WTC11 (cell line): ENCODE data around the gene DHRS9. TPM values are rescaled to one million over a fixed set of nuclear protein-coding genes. Genes with fewer than 3 reads are reported as not detected.

ENCODE experiments used
- ATAC-seq: fragments of 200-7000 bp; cut with Tn5 transposase; 2 replicates; pipeline ENCODE4 v1.10.0; 2021; ENCODE audit warnings: mild to moderate bottlenecking, moderate library complexity
- CTCF ChIA-PET: fragments of 300-600 bp; sonication (Branson Sonifier 250); formaldehyde crosslinking; loops from one replicate; lab custom pipeline; 2021; ENCODE audit warnings: antibody characterized with exemption; lab: Charles Lee
- POLR2A ChIA-PET: fragments of 350-600 bp; sonication (Branson Sonifier 250); formaldehyde crosslinking; loops from one replicate; lab custom pipeline; 2021; ENCODE audit warnings: antibody characterized with exemption; lab: Charles Lee
- DNase-seq: peaks from one replicate; pipeline ENCODE4 v3.0.0; 2021; ENCODE audit warnings: low spot score
- H3K27ac Mint-ChIP-seq: 2 replicates; pipeline ENCODE4 v1.8.0; 2021; ENCODE audit warnings: mixed read lengths
- H3K27me3 Mint-ChIP-seq: 2 replicates; pipeline ENCODE4 v1.8.0; 2021; ENCODE audit warnings: low read depth, mild to moderate bottlenecking, moderate library complexity, mixed read lengths
- H3K36me3 Mint-ChIP-seq: 2 replicates; pipeline ENCODE4 v1.8.0; 2021; ENCODE audit warnings: mixed read lengths
- H3K4me1 Mint-ChIP-seq: 2 replicates; pipeline ENCODE4 v1.8.0; 2022; ENCODE audit warnings: mixed read lengths
- H3K4me3 Mint-ChIP-seq: 2 replicates; pipeline ENCODE4 v1.8.0; 2021; ENCODE audit warnings: mild to moderate bottlenecking, moderate library complexity, mixed read lengths
- H3K9me3 Mint-ChIP-seq: 2 replicates; pipeline ENCODE4 v1.8.0; 2021; ENCODE audit warnings: mixed read lengths
- FOXJ3 ChIP-seq: sonication (generic); formaldehyde crosslinking; IDR thresholded peaks from 2 replicates; pipeline ENCODE4 v1.9.0; 2021; ENCODE audit warnings: missing genetic modification reagents, mild to moderate bottlenecking, borderline replicate concordance
- NFE2L1 ChIP-seq: sonication (generic); formaldehyde crosslinking; IDR thresholded peaks from 2 replicates; pipeline ENCODE4 v1.8.1; 2023; ENCODE audit warnings: missing genetic modification reagents
- NR3C1 ChIP-seq: sonication (generic); formaldehyde crosslinking; conservative IDR thresholded peaks from 2 replicates; pipeline ENCODE4 v1.8.1; 2023; ENCODE audit warnings: low read depth, mild to moderate bottlenecking, missing genetic modification reagents
- PRRX2 ChIP-seq: fragments of 250-450 bp; sonication (Bioruptor Pico); IDR thresholded peaks from 2 replicates; pipeline ENCODE4 v1.8.0; 2021; ENCODE audit warnings: mild to moderate bottlenecking
- TCF7 ChIP-seq: sonication (generic); formaldehyde crosslinking; IDR thresholded peaks from 2 replicates; pipeline ENCODE4 v1.8.0; 2022; ENCODE audit warnings: mild to moderate bottlenecking, low read depth, missing genetic modification reagents, moderate library complexity
- TEAD4 ChIP-seq: sonication (generic); formaldehyde crosslinking; IDR thresholded peaks from 2 replicates; pipeline ENCODE4 v1.8.0; 2022; ENCODE audit warnings: mild to moderate bottlenecking, missing genetic modification reagents
- total RNA-seq: library from RNA; stranded (reverse); gene quantifications from 3 replicates; pipeline ENCODE4 v1.2.3, GENCODE V29; 2021
- TF ChIP-seq, protein P1 (sequence below): fragments of 250-450 bp; sonication (Bioruptor Pico); IDR thresholded peaks from 2 replicates; pipeline ENCODE4 v1.8.0; 2021; ENCODE audit warnings: mild to moderate bottlenecking
- TF ChIP-seq, protein P2 (sequence below): sonication (generic); formaldehyde crosslinking; IDR thresholded peaks from 2 replicates; pipeline ENCODE4 v1.8.0; 2022; ENCODE audit warnings: mild to moderate bottlenecking, missing genetic modification reagents
- TF ChIP-seq, protein P3 (sequence below): fragments of 250-450 bp; sonication (Bioruptor Pico); conservative IDR thresholded peaks from 2 replicates; pipeline ENCODE4 v1.9.0; 2021; ENCODE audit warnings: mild to moderate bottlenecking
- TF ChIP-seq, protein P4 (sequence below): fragments of 250-450 bp; sonication (Bioruptor Pico); IDR thresholded peaks from 2 replicates; pipeline ENCODE4 v1.9.0; 2021; ENCODE audit warnings: mild to moderate bottlenecking
- TF ChIP-seq, protein P5 (sequence below): fragments of 250-450 bp; sonication (Bioruptor Pico); IDR thresholded peaks from 2 replicates; pipeline ENCODE4 v1.9.0; 2021; ENCODE audit warnings: moderate library complexity, mild to moderate bottlenecking, inconsistent platforms, borderline replicate concordance
- TF ChIP-seq, protein P6 (sequence below): sonication (generic); formaldehyde crosslinking; IDR thresholded peaks from 2 replicates; pipeline ENCODE4 v1.8.1; 2023; ENCODE audit warnings: mild to moderate bottlenecking, missing genetic modification reagents
- TF ChIP-seq, protein P7 (sequence below): fragments of 250-450 bp; sonication (Bioruptor Pico); IDR thresholded peaks from 2 replicates; pipeline ENCODE4 v1.9.0; 2021; ENCODE audit warnings: mild to moderate bottlenecking
- TF ChIP-seq, protein P8 (sequence below): sonication (generic); formaldehyde crosslinking; IDR thresholded peaks from 2 replicates; pipeline ENCODE4 v1.8.1; 2022; ENCODE audit warnings: low read depth, missing genetic modification reagents, borderline replicate concordance
- TF ChIP-seq, protein P9 (sequence below): sonication (generic); formaldehyde crosslinking; IDR thresholded peaks from 2 replicates; pipeline ENCODE4 v1.8.0; 2022; ENCODE audit warnings: missing genetic modification reagents

The DHRS9 gene
- total RNA-seq, 1 experiment from 2014 or later: not detected

DNA sequence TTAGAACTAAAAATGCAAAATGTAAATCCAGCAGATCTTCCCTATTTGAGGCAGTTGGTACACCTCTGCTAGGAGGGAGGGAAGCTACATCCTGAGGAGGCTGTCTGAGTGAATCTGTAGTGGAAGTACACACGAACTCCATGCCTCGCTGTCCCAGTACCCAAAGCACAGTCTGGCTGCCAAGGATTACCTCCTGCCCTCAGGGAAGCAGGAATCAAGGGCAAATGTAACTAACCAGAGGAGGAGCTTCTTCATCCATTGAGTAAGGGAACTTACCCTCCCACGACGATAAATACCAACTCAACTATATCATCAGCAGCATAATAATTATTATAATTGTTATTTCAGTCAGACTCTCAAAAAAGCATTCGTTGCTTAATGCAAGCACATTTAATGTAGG is 2.1 kb downstream of the DHRS9 start (continued):
- no peak for TF ChIP-seq NFE2L1 (CRISPR knock-in tag)
- TF ChIP-seq FOXJ3 (CRISPR knock-in tag): no peak
- TF ChIP-seq, protein P1, sequence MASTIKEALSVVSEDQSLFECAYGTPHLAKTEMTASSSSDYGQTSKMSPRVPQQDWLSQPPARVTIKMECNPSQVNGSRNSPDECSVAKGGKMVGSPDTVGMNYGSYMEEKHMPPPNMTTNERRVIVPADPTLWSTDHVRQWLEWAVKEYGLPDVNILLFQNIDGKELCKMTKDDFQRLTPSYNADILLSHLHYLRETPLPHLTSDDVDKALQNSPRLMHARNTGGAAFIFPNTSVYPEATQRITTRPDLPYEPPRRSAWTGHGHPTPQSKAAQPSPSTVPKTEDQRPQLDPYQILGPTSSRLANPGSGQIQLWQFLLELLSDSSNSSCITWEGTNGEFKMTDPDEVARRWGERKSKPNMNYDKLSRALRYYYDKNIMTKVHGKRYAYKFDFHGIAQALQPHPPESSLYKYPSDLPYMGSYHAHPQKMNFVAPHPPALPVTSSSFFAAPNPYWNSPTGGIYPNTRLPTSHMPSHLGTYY (CRISPR knock-in tag): no peak
- TF ChIP-seq, protein P2, sequence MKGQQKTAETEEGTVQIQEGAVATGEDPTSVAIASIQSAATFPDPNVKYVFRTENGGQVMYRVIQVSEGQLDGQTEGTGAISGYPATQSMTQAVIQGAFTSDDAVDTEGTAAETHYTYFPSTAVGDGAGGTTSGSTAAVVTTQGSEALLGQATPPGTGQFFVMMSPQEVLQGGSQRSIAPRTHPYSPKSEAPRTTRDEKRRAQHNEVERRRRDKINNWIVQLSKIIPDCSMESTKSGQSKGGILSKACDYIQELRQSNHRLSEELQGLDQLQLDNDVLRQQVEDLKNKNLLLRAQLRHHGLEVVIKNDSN (CRISPR knock-in tag): no peak
- TF ChIP-seq TEAD4: no peak

DNA sequence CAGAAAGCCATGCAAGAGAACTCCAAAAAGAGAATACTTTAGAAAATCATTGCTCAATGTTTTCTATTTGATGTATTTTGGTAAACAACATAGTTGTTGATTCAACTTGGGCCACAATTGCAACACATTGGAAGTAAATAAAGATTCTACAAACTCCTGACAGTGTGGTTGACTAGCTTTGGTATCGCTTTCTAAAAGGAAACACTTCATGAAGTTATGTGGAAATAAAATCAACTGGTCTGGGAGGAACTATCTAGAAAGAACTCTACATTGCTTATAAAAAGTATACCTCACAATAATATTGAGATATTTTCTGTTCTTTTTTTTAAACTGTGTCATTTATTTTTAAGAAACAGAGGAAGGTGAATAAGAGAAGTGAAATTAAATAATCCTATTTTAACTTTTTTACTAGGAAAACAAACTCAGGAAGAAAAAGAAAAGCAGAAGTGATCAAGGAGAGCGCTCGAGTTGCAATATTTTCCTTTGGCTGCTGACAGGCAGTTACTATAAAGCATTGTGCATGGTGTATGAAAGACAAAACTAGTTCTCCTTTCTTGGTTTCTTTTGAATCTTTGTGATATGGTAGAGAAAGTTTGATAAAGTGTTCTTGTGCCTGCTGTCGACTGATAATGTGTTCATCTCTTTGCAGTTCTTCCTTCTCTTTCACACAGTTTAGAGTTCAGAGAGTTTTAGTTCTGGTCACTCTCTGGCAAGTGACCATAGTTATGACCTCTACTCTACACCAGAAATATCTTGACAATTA is 3.0 kb downstream of the DHRS9 start:
- ChIA-PET POLR2A (no interaction called here), CTCF (no interaction called here)
- H3K36me3 Mint-ChIP-seq: no peaks in the 10 kb centered on the region
- ATAC-seq (no peak), DNase-seq (no peak)
- no peaks in the 10 kb centered on the region for H3K4me1 Mint-ChIP-seq
- H3K27me3 Mint-ChIP-seq: no peaks in the 10 kb centered on the region; the same call in 1 of the 2 replicates
- H3K9me3 Mint-ChIP-seq: no peaks in the 10 kb centered on the region
- no peak overlapping the region for H3K4me3 Mint-ChIP-seq
- no peak overlapping the region for H3K27ac Mint-ChIP-seq
- no peak for TF ChIP-seq PRRX2 (CRISPR knock-in tag)
- TF ChIP-seq, protein P3, sequence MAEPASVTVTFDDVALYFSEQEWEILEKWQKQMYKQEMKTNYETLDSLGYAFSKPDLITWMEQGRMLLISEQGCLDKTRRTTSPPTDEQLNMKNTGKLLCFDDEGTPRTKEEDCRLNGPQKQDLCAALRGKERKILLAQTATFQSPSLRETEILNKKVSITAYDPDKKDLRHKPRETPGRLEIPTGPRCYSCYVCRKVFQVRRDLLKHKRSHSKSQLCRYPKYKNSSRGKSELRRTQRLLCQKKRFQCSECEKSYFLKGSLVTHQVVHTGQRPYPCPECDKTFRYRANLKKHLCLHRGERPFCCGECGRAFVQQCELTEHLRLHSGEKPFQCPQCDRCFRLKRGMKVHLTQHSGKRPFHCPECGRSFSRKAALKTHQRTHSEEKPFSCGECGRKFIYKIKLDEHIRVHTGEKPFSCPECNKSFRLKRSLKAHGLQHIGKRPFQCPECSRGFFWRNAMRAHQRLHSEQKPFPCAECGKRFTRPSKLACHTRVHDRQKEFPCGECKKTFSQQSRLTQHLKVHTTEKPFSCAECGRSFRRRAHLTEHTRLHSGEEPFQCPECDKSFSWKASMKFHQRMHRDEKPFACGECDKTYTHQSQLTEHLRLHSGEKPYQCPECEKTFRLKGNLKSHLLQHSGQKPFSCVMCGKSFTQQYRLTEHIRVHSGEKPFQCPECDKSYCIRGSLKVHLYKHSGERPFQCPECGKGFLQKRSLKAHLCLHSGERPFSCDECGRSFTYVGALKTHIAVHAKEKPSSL (CRISPR knock-in tag): no peak
- no peak for TF ChIP-seq NR3C1 (CRISPR knock-in tag)

DNA sequence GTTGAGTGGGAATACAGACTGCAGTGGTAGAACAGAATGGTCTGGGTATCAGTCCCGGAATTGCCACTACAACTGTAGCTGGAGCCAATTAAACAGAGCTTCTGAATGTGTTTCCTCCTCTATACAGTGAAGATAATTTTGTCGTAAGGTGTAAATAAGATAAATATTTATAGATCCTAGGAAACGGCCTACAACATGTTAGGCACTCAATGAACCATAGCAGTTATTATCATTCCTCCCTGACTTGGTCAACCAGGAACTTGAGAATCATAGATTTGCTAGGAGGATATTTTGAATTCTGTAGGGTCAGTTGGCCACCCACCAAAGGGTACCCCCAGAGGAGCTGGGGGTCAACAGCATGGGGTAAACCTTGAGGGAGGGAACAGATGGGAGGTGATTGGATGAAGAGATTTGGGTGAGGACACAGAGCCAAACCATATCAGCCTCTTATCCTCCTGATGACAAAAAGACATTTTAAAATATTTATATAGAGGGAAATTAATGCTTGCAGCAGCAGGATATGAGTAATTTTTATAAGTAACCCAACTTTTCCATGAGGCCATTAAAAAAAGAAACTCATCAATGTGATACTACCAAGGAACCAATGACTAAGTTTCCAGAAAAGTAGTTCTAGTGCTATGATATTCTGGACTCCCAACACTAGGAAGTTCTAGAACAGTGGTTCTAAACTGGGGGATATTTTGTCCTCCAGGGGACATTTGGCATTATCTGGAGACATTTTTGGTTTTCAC is 4.0 kb downstream of the DHRS9 start:
- Mint-ChIP-seq H3K27me3 (no peaks in the 10 kb centered on the region; the same call in 1 of the 2 replicates), H3K27ac (no peak overlapping the region), H3K4me1 (no peaks in the 10 kb centered on the region), H3K36me3 (no peaks in the 10 kb centered on the region), H3K4me3 (no peak overlapping the region), H3K9me3 (no peaks in the 10 kb centered on the region)
- CTCF ChIA-PET: no interaction called here
- POLR2A ChIA-PET: no interaction called here
- ATAC-seq: no peak
- no peak for DNase-seq
- TF ChIP-seq, protein P4, sequence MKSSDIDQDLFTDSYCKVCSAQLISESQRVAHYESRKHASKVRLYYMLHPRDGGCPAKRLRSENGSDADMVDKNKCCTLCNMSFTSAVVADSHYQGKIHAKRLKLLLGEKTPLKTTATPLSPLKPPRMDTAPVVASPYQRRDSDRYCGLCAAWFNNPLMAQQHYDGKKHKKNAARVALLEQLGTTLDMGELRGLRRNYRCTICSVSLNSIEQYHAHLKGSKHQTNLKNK: no peak
- TF ChIP-seq, protein P5, sequence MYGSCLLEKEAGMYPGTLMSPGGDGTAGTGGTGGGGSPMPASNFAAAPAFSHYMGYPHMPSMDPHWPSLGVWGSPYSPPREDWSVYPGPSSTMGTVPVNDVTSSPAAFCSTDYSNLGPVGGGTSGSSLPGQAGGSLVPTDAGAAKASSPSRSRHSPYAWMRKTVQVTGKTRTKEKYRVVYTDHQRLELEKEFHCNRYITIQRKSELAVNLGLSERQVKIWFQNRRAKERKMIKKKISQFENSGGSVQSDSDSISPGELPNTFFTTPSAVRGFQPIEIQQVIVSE: no peak
- TF ChIP-seq, protein P6, sequence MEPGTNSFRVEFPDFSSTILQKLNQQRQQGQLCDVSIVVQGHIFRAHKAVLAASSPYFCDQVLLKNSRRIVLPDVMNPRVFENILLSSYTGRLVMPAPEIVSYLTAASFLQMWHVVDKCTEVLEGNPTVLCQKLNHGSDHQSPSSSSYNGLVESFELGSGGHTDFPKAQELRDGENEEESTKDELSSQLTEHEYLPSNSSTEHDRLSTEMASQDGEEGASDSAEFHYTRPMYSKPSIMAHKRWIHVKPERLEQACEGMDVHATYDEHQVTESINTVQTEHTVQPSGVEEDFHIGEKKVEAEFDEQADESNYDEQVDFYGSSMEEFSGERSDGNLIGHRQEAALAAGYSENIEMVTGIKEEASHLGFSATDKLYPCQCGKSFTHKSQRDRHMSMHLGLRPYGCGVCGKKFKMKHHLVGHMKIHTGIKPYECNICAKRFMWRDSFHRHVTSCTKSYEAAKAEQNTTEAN (CRISPR knock-in tag): no peak
- TF ChIP-seq TCF7 (CRISPR knock-in tag) (no peak), PRRX2 (CRISPR knock-in tag) (no peak)
- TF ChIP-seq, protein P7, sequence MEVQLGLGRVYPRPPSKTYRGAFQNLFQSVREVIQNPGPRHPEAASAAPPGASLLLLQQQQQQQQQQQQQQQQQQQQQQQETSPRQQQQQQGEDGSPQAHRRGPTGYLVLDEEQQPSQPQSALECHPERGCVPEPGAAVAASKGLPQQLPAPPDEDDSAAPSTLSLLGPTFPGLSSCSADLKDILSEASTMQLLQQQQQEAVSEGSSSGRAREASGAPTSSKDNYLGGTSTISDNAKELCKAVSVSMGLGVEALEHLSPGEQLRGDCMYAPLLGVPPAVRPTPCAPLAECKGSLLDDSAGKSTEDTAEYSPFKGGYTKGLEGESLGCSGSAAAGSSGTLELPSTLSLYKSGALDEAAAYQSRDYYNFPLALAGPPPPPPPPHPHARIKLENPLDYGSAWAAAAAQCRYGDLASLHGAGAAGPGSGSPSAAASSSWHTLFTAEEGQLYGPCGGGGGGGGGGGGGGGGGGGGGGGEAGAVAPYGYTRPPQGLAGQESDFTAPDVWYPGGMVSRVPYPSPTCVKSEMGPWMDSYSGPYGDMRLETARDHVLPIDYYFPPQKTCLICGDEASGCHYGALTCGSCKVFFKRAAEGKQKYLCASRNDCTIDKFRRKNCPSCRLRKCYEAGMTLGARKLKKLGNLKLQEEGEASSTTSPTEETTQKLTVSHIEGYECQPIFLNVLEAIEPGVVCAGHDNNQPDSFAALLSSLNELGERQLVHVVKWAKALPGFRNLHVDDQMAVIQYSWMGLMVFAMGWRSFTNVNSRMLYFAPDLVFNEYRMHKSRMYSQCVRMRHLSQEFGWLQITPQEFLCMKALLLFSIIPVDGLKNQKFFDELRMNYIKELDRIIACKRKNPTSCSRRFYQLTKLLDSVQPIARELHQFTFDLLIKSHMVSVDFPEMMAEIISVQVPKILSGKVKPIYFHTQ (CRISPR knock-in tag): no peak
- TF ChIP-seq, protein P8, sequence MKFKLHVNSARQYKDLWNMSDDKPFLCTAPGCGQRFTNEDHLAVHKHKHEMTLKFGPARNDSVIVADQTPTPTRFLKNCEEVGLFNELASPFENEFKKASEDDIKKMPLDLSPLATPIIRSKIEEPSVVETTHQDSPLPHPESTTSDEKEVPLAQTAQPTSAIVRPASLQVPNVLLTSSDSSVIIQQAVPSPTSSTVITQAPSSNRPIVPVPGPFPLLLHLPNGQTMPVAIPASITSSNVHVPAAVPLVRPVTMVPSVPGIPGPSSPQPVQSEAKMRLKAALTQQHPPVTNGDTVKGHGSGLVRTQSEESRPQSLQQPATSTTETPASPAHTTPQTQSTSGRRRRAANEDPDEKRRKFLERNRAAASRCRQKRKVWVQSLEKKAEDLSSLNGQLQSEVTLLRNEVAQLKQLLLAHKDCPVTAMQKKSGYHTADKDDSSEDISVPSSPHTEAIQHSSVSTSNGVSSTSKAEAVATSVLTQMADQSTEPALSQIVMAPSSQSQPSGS: no peak
- TF ChIP-seq, protein P9, sequence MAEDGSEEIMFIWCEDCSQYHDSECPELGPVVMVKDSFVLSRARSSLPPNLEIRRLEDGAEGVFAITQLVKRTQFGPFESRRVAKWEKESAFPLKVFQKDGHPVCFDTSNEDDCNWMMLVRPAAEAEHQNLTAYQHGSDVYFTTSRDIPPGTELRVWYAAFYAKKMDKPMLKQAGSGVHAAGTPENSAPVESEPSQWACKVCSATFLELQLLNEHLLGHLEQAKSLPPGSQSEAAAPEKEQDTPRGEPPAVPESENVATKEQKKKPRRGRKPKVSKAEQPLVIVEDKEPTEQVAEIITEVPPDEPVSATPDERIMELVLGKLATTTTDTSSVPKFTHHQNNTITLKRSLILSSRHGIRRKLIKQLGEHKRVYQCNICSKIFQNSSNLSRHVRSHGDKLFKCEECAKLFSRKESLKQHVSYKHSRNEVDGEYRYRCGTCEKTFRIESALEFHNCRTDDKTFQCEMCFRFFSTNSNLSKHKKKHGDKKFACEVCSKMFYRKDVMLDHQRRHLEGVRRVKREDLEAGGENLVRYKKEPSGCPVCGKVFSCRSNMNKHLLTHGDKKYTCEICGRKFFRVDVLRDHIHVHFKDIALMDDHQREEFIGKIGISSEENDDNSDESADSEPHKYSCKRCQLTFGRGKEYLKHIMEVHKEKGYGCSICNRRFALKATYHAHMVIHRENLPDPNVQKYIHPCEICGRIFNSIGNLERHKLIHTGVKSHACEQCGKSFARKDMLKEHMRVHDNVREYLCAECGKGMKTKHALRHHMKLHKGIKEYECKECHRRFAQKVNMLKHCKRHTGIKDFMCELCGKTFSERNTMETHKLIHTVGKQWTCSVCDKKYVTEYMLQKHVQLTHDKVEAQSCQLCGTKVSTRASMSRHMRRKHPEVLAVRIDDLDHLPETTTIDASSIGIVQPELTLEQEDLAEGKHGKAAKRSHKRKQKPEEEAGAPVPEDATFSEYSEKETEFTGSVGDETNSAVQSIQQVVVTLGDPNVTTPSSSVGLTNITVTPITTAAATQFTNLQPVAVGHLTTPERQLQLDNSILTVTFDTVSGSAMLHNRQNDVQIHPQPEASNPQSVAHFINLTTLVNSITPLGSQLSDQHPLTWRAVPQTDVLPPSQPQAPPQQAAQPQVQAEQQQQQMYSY (CRISPR knock-in tag): no peak
